ENCODE measurements around the gene LPIN3.

DNA sequence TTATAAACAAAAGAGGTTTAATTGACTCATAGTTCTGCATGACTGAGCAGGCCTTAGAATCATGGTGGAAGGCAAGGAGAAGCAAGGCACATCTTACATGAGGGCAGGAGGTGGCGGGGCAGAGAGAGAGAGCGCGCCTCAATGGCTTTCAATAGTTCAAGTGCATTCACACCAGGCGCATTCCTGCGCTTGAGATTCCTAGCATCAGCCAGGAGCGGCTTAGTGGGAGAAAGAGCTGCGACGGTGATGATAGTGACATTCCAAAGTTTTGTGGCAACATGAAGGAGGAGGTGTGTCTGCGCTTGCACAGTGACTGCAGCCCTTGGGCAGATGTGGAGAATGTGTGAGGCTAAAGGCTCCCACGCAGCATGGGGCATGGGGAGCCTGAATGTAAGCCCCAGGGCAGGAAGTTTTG, 51.0 kb downstream of the LPIN3 start:
- TF ChIP-seq, protein P1, sequence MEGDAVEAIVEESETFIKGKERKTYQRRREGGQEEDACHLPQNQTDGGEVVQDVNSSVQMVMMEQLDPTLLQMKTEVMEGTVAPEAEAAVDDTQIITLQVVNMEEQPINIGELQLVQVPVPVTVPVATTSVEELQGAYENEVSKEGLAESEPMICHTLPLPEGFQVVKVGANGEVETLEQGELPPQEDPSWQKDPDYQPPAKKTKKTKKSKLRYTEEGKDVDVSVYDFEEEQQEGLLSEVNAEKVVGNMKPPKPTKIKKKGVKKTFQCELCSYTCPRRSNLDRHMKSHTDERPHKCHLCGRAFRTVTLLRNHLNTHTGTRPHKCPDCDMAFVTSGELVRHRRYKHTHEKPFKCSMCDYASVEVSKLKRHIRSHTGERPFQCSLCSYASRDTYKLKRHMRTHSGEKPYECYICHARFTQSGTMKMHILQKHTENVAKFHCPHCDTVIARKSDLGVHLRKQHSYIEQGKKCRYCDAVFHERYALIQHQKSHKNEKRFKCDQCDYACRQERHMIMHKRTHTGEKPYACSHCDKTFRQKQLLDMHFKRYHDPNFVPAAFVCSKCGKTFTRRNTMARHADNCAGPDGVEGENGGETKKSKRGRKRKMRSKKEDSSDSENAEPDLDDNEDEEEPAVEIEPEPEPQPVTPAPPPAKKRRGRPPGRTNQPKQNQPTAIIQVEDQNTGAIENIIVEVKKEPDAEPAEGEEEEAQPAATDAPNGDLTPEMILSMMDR (IDR thresholded peaks at IDR 0.05; ENCODE audit: low read depth, low read length): no peak
- TF ChIP-seq MYC (IDR thresholded peaks at IDR 0.05; ENCODE audit: low read depth, low read length): no peak

All from NB4 (cell line).